ENCODE data around the gene TAF4.

The TAF4 gene

DNA sequence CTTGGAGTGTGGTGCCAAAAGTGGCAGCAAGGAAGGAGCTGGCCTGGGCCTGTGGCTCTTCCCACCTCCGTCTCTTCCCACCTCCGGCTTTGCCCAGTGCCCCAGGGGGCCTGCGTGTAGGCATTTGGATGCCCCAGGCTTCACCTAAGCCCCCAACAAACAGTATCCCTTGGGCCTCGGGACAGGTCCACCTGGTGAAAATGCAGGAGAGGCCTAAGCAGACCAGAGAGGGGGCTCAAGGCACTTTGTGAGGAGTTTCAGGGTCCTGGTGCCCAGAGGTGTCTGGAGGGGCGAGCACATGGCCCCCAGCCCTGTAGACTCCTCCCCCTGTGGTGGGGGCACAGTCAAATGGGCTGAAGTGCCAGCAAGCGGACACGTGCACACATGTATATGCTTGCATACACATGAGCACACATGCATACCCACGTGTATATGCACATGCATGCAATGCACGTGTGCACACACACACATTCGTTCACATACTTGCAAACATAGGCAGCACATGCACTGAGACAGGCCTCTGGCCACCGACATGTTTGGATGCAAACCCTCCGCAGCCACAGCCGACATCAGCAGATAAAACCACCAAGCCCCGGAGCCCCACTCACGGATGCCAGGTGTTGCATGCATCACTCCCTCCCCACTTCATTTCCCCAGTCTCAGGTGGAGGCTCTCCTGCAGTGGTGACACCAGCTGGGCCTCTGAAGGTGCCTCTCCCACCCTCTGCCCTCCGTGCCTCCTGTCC, 124.5 kb downstream of the TAF4 start:
- DNase-seq, result no peak

GRCh38 chr20:61940491-61940890, 125.2 kb downstream of the TAF4 start:
- no peak for DNase-seq

DNA sequence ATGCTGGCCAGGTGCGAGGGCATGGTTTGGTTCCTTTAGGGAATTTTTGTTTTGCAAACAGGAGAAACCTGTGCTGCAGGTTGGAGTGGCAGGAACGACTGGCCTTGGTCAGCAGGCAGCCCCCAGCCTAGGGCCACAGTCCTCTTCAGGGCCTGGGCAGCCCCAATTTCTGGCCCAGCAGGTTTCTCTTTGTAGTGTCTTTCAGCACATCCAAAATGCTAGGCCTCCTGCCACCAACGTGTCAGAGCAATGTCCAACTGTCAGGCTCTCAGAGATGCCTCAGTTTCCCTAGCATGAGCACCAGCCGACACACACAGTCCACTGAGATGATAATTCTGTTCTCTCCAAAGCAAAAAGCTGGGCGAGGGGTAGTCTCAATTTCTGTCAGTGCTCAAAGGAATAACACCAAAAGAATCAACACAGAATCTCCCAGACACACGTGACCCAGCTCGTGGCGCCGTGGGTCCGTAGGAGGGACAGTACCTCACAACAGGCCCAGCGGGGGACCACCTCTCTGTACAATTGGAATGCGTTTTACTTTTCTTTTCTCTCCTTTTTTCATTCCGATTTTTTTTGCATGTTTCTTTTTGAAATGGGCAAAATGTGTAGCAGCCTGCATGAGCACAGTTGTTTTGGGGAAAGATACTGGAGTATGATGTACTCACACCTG, 125.9 kb downstream of the TAF4 start:
- no peak for DNase-seq

GRCh38 chr20:61938839-61939690, 126.6 kb downstream of the TAF4 start:
- no peak for DNase-seq

DNA sequence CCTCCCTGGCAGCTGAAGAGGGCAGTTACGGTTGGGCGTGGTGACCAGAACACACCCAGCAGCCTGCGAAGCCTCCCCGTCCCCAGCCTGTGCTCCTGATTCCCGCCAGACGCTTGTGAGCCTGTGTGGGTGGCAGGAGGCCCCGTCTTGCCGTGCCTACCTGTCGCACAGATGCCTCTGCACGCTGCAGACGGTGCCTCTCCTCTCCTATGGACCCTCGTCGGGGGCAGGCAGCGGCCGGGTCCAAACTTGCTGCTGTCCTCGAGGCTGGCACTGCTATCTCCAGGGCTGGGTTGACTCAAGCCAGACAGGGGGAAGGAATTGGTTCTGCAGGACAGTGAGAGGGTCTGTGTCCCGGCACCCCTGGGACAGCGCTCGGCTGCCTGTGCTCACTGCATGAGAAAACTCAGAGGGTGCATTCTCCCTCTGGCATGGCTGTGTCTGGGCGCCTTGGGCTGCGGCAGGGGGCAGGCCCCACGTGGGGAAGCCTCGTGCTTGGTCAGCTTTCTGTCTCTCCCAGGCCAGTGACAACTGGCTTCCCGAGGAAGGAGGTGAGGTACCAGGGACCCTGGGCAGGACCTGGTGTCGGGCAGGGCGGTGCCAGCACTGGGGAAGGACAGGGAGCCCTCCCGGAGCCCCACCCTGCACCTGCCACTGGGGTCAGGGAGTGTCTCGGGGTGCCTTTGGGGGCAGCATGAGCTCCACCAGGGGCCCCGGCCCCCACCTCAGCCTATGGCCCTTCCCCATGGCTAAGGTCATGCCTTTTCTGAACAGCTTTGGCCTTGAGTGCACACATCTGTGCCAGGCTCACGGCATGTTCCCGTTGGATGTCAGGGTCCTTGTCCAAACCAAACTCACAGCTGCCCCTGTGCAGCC, 127.5 kb downstream of the TAF4 start:
- no peak for DNase-seq

GRCh38 chr20:61937146-61937962, 128.3 kb downstream of the TAF4 start:
- no peak for DNase-seq

DNA sequence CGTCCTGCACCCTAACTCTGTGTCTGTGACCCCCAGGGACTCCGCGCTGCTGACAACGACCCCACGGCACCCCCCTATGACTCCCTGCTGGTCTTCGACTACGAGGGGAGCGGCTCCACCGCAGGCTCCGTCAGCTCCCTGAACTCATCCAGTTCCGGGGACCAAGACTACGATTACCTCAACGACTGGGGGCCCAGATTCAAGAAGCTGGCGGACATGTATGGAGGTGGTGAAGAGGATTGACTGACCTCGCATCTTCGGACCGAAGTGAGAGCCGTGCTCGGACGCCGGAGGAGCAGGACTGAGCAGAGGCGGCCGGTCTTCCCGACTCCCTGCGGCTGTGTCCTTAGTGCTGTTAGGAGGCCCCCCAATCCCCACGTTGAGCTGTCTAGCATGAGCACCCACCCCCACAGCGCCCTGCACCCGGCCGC, 129.0 kb downstream of the TAF4 start:
- no peak for DNase-seq

DNA sequence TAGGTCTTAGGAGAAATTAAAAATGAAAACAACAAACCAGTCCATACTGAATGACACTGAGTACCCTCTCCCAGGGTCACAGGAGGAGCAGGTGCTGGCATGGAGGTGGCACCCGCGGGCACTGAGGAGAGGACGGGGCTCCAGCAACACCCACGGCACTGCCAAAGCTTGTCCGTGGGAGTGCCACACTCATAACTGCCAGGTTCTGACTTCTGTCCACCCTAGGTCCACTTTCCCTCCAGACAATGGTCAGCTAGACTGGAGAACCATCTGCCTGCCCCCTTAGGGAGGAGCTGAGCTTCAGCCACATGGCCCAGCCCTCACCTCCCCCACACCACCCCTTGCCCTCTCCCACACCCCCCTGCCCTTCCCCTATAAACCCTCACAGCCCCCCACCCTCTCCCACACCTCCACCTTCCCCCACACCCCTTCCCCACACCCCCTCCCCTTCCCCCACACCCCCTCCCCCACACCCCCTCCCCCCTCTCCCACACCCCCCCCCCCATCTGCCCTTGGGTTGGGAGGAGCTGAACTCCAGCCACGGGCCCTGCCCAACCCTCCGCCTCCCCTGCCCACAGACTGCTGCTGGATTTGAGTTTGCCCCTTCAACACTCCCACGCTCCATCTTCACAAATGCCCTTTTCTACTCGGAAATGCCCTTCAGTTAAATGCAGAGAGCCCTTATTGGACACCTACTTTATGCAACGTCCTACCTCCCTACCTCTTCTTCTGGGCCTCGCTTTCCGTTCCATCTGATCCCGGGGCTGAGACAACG, 129.6 kb downstream of the TAF4 start:
- no peak for DNase-seq

GRCh38 chr20:61934716-61935530, 130.8 kb downstream of the TAF4 start:
- no peak for DNase-seq

- no peak for DNase-seq
These were observed 131.5 kb downstream of the TAF4 start for GRCh38 chr20:61933951-61934715.

GRCh38 chr20:61933481-61933950, 132.2 kb downstream of the TAF4 start:
- DNase-seq, result no peak

- no peak for DNase-seq
These were observed 132.8 kb downstream of the TAF4 start for GRCh38 chr20:61932711-61933480.

GRCh38 chr20:61932199-61932592, 133.5 kb downstream of the TAF4 start:
- no peak for DNase-seq

DNA sequence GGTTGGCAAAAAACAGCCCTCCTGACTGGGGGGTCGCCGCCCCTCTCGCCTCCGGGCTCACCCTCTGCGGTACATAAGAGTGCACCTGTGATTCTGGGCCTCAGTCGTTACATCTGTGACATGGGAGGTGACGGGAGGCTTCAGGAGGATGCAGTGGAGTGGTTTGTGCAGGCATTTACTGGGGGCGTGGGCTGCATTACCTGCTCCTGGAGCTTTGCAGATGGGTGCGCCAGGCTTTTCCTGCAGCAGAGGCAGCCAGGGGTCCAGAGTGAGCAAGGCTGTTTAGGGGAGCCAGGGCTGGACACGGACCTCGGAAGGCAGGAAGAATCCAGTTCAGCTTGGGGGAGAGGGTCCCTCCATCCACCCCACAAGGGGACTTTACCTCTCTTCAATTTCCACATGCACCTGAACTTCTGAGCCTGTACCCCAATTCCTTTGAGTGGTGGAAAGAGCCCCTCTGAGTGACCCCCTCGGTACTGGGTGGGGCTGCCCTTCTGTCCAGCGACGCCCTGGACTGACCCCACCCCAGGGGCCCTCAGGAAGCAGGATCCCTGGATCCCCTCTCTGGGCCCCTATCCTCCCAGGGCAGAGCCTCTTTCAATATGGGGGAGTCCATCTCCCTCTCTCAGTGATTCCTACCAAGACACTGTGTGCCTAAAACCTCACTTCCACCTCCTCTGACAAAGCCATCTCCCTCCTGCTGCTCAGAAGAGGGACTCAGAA, 134.0 kb downstream of the TAF4 start:
- DNase-seq, result no peak

DNA sequence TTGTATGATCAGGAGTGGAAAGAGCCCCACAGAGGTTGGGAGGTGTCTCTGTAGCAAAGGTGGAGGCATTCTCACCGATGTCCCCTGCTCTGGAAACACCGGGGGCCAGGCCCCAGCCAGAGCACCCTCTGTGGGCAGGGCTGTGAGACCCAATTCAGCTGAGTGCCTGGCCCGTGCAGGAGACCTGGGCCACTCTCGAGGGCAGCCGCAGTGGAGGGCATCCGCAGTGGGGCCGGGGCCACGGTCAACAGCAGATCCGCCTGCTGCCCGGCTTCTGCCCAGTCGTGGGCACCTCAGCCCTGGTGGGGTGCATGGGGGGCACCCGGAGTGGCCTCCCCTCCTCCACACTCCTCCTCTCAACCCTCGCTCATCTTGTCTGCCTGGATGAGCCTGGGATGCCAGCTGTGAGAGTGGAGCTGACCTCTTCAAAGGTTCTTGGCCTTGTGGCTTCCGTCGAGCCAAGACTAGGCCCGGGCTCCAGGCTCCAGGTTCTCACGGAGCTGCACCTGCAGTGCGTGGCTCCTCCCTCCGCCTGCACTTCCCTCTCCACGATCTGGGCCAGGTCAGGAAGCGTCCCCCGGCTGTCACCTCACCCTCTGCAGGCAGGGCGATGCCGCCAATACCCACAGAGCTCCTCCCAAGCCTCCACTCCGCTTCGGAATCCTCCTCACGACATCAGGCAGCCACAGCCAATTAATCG, 134.8 kb downstream of the TAF4 start:
- peak in 1 of 5 donors; percentile 11 for DNase-seq

DNA sequence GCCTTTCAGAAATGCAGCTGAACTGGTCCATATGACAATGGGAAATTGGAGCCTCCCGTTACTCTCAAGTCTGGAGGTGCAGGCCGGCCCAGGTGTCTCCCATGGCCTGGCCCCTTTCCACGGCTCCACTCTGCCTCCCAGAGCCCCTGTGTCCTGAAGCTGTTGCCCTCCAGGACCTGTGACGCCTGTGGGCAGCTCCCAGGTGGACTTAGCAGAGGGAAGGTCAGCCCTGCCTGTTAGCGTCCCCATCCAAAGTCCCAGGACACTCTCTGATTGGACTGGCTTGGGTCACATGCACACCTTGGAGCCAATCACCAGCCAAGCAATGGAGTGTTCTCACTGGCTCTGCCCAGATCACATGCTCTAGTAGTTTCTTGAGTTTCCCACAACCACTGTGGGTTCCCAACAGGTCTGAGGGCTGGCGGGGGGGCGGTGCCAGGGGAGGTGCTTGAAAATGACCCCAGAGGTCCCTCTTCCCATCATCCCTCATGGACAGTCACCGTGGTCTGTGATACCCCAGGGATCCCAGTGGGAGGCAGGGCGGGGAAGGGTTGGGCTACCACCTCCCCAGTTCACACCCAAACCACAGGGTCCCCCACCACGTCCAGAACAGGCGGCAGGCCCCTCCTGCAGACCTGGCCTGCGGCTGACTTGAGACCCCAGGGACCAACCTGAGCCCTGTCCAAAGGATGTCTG, 135.6 kb downstream of the TAF4 start:
- DNase-seq, result peak in 1 of 5 donors; percentile 7
